Lung (tissue), 12 donors: ENCODE measurements around the gene HPCA. TPM values are rescaled to one million over a fixed set of nuclear protein-coding genes. Genes with fewer than 3 reads are reported as not detected.

Source experiments
- ATAC-seq: fragments of 200-7000 bp; cut with Tn5 transposase; one replicate; pipeline ENCODE4 v1.9.1; 2020; ENCODE audit warnings: moderate number of reproducible peaks; ENCODE audit not compliant: insufficient read depth, low FRiP score
- DNase-seq, 3 donors: peaks; one replicate each; pipeline ENCODE4 v3.0.0-alpha.2; 2013 to 2017
- H3K27ac ChIP-seq, 2 donors: one replicate each; pipeline ENCODE4 v1.5.1; 2013; ENCODE audit warnings: mild to moderate bottlenecking in 2 of 2, moderate library complexity in 2 of 2, control low read depth in 1 of 2, inconsistent platforms in 1 of 2, low read depth in 1 of 2, low read length in 1 of 2
- H3K27me3 ChIP-seq, 3 donors: one replicate each; pipeline ENCODE4 v1.5.1; 2013; ENCODE audit warnings: low read length in 2 of 3; ENCODE audit not compliant: control insufficient read depth in 3 of 3, insufficient read depth in 3 of 3
- H3K36me3 ChIP-seq, 4 donors: one replicate each; pipeline ENCODE4 v1.5.1; 2013; ENCODE audit warnings: low read length in 4 of 4, mild to moderate bottlenecking in 1 of 4, moderate library complexity in 1 of 4; ENCODE audit not compliant: control insufficient read depth in 4 of 4, insufficient read depth in 4 of 4
- H3K4me1 ChIP-seq, 5 donors: one replicate each; pipeline ENCODE4 v1.5.1; 2013; ENCODE audit warnings: low read length in 5 of 5, mild to moderate bottlenecking in 2 of 5, moderate library complexity in 1 of 5; ENCODE audit not compliant: control insufficient read depth in 5 of 5, insufficient read depth in 5 of 5
- H3K4me3 ChIP-seq: one replicate; pipeline ENCODE4 v1.5.1; 2013; ENCODE audit warnings: mild to moderate bottlenecking, control low read depth, moderate library complexity
- H3K9ac ChIP-seq, 2 donors: one replicate each; pipeline ENCODE4 v1.5.1; 2013; ENCODE audit warnings: low read length in 2 of 2, control low read depth in 1 of 2; ENCODE audit not compliant: insufficient read depth in 1 of 2
- H3K9me3 ChIP-seq, 4 donors: one replicate each; pipeline ENCODE4 v1.5.1; 2013; ENCODE audit warnings: low read length in 3 of 4, mild to moderate bottlenecking in 1 of 4, moderate library complexity in 1 of 4; ENCODE audit not compliant: control insufficient read depth in 4 of 4, insufficient read depth in 3 of 4
- CTCF ChIP-seq: IDR thresholded peaks from 2 replicates; pipeline ENCODE4 v1.5.1; 2012; ENCODE audit warnings: mild to moderate bottlenecking; ENCODE audit errors: control extremely low read depth, extremely low read depth
- WGBS, 2 donors: extraction: QIAGEN DNeasy Blood & Tissue Kit; methylation state at CpG; one replicate each; pipeline ENCODE4 v1.1.7; 2013; 5-methylcytosine and 5-hydroxymethylcytosine counted together
- polyA plus RNA-seq, 2 donors: library from polyadenylated mRNA; stranded (reverse); fragments of 200-250 nt; gene quantifications; one replicate each; pipeline ENCODE4 v1.2.1, GENCODE V29; 2013
- total RNA-seq, 2 donors: library from RNA; depleted of rRNA in 1 of 2; stranded (reverse); fragments of >200 nt in 1 of 2; gene quantifications; one replicate each; pipeline ENCODE4 v1.2.1, GENCODE V29; 2014 to 2021
- donor health status: control.
- donor health status: control.
- donor health status: Bipolar disorder and iron deficiency.
- donor health status: healthy.
- donor health status: DM: yes; HTN: yes; CAD: no.

Gene HPCA
- total and polyA plus RNA-seq, 4 donors, result 0.19 to 1.3 (median 0.40) TPM; not detected in 1

- no peak for DNase-seq
- no peak for ATAC-seq
- peaks cover 3 to 32% (median 26%) of the 10 kb centered on the region in 3 donors for H3K27me3 ChIP-seq
Measured at GRCh38 chr1:32888677-32889420, 2.6 kb downstream of the HPCA start.

DNA sequence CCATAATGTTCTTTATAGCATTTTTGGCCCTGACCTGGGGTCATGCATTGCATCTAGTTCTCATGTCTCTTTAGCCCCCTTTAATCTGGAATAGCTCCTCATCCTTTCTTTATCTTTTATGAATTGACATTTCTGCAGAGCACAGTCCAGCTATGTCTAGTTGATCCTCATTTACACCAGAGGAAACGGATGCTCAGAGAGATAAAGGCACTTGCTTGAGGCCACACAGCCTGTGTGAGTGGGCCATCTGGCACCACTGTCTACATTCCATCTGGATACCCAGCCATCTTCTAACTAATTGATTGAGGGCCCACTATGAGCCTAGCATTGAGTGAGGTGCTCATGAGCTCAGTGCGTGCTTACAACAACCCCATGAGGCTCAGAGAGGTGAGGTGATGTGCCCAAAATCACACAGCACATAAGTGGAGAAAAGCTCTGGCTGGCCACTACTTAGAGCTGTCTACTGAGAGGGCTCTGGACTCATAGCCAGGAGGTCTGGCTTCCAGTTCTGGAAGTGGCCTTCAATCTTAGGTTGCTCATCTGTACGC lies 3.5 kb downstream of the HPCA start:
- H3K27me3 ChIP-seq, result peaks cover 6 to 26% (median 25%) of the 10 kb centered on the region in 3 donors
- WGBS, 2 donors, result 85 to 88% methylated on average over 3 of the region's 3 CpGs
- TF ChIP-seq CTCF, result no peak

More at GRCh38 chr1:32888677-32889420, 2.6 kb downstream of the HPCA start:
- Histone ChIP-seq H3K27ac (no peak overlapping the region), H3K4me3 (no peak overlapping the region), H3K9ac (no peak overlapping the region), H3K36me3 (no peaks in the 10 kb centered on the region), H3K4me1 (peaks cover 0 to 8% (median 3%) of the 10 kb centered on the region in 5 donors), H3K9me3 (peaks cover 0 to 6% (median 0%) of the 10 kb centered on the region in 4 donors)
- WGBS, 2 donors, result 90 to 94% methylated on average over 24 of the region's 24 CpGs
- no peak for TF ChIP-seq CTCF

GRCh38 chr1:32890516-32891240 lies 4.4 kb downstream of the HPCA start:
- H3K27ac ChIP-seq, result no peak overlapping the region
- H3K4me3 ChIP-seq, result no peak overlapping the region
- 86 to 87% methylated on average over 7 of the region's 7 CpGs for WGBS, 2 donors
- DNase-seq (no peak), ATAC-seq (no peak)
- peaks cover 0 to 12% (median 3%) of the 10 kb centered on the region in 5 donors for H3K4me1 ChIP-seq
- H3K36me3 ChIP-seq, result no peaks in the 10 kb centered on the region
- no peak for TF ChIP-seq CTCF
- peaks cover 0 to 6% (median 0%) of the 10 kb centered on the region in 4 donors for H3K9me3 ChIP-seq
- peaks cover 6 to 19% (median 18%) of the 10 kb centered on the region in 3 donors for H3K27me3 ChIP-seq
- no peak overlapping the region for H3K9ac ChIP-seq

More for the DNA sequence above, 3.5 kb downstream of the HPCA start:
- DNase-seq (no peak), ATAC-seq (no peak)
- Histone ChIP-seq H3K9me3 (peaks cover 0 to 6% (median 0%) of the 10 kb centered on the region in 4 donors), H3K36me3 (no peaks in the 10 kb centered on the region), H3K4me1 (peaks cover 0 to 12% (median 3%) of the 10 kb centered on the region in 5 donors), H3K4me3 (no peak overlapping the region), H3K27ac (no peak overlapping the region), H3K9ac (no peak overlapping the region)
